KG1 (cell line): ENCODE measurements around the gene FBRSL1.
"Not testable (repeated sequence)": the region's sequence is repeated elsewhere in the genome, so short reads cannot be mapped to it uniquely, and the experiment has no call there.

Source experiments
- DNase-seq: peaks from one replicate; lab custom pipeline; 2025; lab: John Stamatoyannopoulos, UW

Gene FBRSL1

DNA sequence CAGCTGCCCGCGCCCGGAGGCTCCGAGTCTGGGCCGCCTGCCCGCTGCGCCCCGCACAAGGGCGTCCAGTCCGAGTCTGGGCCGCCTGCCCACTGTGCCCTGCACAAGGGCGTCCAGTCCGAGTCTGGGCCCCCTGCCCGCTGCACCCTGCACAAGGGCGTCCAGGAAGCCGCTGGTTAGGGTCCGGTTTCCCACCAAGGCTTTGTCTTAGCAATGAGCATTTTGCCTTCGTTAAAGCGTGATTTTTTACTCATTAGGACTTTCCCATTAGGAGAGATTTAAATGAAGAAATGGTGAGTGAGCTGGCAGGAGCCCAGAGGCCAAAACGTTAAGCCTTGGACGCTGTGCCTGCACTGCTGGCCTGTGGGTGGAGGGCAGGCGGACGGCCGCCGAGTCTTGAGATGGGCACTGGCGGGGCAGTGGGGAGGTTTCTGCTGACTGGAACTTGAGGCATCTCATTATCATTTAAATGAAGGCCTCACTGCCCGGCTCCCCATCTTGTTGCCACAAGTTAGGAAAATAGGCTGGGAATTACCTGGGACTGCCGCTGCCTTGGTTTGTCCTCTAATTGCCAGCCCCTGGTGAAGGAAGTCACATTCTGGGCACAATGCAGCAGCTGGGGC, 36.0 kb downstream of the FBRSL1 start:
- DNase-seq = no peak

DNA sequence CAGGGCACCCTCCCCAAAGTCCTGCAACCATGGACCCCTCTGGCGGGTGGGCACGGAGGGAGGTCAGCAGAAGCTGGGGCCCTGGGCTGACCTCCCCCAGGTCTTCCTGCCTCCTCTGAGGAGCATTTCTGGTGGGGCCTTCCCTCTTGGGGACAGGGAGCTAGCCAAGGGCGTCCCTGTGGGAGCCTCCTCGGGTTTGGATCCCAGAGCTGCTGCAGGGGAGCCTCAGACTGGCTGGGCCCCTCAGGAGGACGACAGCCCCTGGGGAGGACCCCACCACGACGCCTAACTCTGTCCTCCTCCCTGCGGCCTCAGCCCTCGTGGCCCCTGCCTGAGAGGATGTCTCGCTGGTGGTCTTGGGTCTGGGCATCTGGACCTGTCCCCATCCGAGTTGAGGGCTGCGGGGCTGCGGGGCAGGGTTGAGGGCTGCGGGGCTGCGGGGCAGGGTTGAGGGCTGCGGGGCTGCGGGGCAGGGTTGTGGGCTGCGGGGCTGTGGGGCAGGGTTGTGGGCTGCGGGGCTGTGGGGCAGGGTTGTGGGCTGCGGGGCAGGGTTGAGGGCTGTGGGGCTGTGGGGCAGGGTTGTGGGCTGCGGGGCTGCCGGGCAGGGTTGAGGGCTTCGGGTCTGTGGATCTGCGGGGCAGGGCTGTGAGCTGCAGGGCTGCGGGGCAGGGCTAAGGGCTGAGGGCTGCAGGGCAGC, 37.4 kb downstream of the FBRSL1 start:
- DNase-seq = no peak

DNA sequence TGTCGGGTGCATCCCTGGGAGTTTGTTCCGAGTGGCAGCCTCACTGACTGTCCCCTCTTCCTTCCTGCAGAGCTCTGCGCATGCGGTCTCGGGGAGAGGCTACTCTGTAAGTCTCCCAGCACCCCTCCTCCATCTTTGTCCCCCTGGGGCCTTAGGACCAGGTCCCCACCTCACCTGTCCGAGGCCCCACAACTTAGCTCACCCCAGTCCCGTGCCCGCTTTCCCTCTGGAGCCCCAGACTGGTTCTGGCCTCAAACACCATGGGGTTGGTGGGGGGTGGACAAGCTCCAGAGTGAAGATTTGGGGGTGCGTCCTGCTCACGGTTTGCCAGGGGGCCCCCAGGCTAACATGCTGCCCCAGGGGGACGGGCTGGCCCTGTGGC, 37.9 kb downstream of the FBRSL1 start:
- no peak for DNase-seq

DNA sequence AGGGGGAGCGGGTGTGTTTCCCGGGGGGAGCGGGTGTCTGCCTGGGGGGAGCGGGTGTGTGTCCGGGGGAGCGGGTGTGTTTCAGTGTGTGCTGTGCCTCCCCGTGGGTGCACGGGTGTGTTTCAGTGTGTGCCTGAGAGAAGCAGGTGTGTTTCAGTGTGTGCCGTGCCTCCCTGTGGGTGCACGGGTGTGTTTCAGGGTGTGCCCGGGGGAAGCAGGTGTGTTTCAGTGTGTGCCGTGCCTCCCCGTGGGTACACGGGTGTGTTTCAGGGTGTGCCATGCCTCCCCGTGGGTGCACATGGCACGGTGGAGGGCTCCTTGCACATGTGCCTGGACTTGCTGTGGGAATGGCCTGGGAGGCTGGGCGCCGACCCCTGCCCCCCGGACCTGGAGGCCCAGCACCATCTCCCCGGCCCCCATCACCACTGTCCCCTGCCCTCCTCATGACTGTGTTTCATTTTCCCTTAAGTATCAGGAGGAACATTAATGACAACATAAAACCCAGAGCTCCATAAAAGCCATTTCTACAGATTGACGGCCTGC, 38.7 kb downstream of the FBRSL1 start:
- DNase-seq = no peak

DNA sequence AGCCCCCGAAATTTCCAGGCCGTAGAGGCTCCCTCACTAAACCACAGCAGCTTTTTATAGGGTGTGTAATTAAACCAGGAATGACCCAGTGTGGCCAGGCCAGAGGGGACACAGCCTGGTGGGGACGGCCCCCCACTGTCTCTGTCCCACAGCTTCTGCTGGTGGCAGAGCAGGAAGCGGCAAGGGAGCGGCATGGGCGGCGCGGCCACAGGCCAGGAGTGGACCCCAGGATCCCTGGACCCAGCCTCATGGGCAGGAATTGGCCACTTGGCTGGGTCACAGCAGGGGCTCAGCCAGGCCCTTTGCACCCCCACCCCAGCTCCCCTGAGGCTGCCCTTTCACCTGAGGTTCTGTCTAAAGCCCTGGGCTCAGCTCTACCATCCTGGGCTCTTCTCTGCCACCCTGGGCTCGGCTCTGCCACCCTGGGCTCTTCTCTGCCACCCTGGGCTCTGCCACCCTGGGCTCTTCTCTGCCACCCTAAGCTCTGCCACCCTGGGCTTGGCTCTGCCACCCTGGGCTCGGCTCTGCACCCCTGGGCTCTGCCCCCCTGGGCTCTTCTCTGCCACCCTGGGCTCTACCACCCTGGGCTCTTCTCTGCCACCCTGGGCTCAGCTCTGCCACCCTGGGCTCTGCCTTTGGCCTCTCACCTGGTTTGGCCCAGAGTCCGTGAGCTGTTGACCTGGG, 39.3 kb downstream of the FBRSL1 start:
- DNase-seq = no peak

DNA sequence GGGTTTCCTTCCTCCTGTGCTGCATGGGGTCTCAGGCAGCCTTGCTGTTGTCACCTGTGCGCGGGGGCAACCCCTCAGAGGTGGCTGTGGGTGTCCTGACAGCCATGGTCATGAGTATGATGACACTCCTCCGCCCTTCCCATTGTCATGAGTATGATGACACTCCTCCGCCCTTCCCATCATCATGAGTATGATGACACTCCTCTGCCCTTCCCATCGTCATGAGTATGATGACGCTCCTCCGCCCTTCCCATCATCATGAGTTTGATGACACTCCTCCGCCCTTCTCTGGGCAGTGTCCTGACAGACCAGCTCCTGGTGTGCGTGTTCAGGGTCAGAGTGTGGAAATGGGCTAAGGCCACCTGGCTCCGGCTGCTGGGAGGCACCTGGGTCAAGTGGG, 40.0 kb downstream of the FBRSL1 start:
- DNase-seq = no peak

DNA sequence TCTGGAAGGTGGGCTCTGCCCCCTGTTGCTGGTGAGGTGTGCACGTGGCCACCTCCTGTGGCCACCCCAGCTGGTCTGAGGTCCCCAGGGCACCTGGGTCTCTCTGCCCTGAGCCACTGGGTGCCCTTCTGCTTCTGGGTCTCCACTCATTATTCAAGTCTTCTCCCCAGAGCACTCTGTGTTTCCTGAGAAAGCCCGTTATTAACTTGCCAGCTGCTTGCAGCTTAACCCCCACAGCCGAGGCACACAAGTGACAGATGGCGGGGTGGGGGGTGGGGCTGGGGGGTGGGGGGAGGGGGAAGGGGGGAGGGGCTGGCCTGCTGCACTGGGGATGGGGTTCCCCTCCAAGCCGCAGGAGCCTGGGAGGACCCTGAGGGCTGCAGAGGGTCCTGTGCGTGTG, 40.5 kb downstream of the FBRSL1 start:
- DNase-seq = no peak

DNA sequence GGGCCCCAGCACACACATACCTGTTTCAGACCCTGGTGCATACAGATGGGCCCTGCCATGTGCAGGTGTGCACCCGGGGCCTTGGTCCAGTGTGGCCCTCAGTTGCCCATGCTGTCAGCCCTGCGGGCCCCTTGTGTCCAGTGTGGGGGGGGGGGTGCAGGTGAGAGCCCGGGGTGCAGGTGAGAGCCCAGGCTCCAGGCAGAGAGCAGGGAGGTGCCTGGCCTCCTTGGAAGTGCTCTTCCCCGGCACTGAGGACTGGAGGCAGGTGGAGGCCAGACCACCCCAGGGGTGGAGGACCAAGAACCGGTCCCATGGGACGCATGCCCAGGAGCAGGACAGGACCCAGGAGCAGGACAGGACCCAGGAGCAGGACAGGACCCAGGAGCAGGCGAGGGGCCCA, 40.9 kb downstream of the FBRSL1 start:
- DNase-seq = no peak

DNA sequence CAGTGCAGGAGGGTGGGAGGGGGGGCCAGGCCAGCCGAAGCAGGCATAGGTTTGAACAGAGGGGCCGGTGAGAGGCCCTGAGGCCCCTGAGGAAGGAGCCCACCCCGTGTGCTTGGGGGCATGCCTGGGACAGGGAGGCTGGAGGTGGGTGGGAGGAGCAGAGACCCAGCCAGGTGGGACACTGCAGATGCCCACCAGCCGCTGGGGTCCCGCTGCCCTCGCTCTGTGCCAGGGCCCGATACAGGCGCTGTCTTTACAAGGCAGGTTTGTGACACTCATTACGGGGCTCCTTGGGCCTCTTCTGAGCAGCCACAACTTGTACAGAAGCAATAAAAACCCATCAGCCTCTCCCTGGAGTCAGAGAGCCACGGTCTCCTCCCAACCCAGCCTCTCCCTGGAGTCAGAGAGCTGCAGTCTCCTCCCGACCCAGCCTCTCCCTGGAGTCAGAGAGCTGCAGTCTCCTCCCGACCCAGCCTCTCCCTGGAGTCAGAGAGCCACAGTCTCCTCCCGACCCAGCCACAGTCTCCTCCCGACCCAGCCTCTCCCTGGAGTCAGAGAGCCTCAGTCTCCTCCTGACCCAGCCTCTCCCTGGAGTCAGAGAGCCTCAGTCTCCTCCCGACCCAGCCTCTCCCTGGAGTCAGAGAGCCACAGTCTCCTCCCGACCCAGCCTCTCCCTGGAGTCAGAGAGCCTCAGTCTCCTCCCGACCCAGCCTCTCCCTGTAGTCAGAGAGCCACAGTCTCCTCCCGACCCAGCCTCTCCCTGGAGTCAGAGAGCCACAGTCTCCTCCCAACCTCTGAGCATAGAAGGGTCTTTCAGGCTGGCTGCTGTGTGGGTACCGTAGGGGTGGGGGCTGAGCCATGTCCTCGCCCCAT, 43.0 kb downstream of the FBRSL1 start:
- DNase-seq = not testable (repeated sequence)

DNA sequence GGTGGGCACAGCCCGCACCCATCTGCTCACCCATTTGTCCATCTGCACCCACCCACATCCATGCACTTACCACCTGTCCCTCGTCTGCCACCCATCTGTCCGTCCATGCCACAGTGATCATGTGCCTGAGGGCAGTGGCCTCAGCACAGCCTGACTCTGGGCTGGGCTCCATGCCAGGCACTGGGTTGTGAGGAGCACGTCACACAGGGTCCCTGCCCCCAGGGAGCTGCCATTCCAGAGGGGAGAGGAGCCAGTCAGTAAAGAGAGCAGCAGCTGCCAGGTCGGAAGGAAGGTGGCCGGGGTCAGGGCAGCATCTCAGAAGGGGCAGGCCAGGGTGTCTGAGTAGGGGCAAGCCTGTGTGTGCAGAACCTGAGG, 43.6 kb downstream of the FBRSL1 start:
- DNase-seq = no peak

DNA sequence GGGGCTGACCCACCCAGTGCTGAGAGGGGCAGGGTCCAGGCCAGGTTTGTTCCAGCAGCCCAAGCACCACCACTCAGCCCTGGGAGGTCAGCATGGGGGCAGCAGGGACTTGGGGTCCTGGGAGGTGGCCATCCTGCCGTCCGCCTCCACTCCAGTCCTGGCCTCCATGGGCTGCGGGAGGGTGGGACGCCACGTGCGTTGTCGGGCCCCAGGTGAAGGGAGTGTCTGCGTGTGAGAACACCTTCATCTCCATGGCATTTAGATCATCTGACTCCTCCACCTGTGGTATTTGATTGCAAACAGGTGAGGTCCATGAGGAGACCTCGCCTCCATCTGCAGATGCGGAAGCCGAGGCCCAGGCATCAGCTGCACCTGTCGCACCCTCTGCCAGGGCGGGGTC, 44.1 kb downstream of the FBRSL1 start:
- DNase-seq = no peak

DNA sequence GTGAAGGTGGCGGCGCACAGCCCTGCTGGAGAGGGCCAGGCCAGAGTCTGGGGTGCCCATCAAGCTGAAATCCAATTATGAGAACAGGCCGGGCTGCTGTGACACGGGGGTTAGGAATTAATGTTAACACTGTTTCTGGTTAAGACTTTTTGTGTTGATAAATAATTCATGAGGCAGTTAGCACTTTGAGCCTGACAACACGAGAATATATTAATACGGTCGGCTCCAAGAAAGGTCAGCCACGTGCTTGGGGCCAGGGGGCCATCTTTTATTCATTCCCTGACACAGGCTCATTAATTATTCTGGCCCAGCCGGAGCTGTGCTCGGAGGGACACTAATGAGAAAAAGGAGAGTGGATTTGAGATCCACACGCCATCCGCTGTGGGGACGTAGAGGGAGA, 45.1 kb downstream of the FBRSL1 start:
- DNase-seq = no peak

DNA sequence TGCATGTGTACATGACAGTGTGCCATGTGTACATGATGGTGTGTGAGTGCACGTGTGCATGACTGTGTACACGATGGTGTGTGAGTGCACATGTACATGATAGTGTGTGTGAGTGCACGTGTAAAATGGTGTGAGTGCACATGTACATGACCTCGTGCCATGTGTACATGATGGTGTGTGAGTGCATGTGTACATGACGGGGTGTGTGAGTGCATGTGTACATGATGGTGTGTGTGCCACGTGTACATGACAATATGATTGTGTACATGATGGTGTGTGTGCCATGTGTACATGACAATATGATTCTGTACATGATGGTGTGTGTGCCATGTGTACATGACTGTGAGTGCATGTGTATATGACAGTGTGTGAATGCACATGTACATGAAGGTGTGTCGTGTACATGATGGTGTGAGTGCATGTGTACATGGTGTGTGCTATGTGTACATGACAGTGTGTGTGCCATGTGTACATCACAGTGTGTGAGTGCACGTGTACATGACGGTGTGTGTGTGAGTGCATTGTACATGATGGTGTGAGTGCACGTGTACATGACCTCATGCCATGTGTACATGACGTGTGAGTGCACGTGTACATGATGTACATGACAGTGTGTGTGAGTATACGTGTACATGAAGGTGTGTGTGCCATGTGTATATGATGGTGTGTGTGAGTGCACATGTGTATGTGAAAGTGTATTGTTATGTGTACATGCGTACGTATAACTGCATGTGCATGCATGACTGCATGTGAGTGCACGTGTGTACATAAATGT, 46.3 kb downstream of the FBRSL1 start:
- no peak for DNase-seq

DNA sequence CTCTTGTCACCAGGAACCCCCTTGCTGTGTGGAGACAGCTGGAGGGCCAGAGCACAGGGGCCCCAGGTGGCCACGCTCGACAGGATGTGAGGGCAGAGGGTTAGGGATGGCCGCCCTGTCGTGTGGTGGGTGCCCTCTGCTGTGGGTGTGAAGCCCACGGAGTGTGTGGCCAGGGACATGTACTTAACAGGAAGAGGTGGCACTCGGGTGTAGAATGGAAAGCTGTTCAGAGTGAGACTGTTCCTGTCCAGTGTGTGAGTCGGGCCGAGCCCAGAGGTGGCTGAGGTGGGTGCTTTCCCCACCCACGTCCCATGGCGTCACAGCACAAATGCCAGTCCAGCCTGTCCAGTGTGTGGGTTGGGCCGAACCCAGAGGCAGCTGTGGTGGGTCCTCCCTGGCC, 47.1 kb downstream of the FBRSL1 start:
- DNase-seq = no peak

DNA sequence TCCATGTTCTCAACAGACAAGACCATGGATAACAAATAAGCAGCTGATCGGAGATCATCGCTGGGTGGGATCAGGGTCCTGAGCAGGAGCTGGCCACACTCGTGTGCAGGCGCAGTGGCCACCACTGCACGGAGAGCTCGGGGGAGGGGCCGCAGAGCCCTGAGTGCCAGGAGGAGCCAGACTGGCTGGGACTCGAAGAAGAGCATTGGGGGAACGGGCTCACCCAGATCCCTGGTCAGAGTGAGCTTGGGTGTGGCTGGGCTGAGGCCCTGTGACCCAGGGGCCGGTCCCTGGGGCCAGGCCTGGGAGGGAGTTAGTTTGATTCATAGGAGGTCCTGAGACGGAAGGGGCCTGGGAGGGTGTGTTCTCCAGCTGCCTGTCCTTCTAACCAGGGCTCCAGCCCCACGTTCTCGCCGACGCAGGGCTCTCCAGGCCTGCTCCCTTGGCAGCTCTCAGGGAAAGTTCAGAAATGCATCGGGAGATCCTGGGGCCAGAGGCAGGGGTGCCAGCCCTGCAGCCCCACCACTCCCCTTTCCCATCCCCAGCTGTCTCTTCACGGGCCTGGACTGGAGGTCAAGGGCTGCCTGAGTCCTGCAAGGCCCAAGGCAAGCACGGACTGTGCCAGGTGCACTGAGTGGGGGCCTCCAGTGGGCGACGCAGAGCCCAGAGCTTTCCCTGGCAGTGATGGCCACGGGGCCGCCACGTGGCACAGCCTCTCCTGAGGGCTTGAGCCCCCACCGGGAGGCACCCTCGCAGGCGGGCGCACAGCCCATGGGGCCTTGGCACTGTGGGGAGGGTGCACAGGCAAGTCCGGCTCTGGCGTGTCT, 48.1 kb downstream of the FBRSL1 start:
- DNase-seq = no peak

DNA sequence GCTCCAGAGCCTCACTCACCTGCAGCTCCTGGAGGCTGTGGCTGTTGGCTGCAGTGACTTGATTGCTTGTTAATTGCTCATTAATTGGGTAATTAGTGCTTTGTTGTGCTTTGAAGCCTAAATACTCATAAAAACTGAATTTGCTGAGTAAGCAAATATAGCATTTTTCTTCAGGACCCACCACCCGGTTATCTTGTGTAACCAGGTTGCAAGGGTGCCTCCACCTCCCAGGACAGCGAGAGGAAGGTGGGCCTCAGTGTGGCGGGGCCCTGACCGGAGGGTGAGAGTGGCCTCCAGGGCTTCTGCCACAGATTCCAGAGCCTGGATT, 48.7 kb downstream of the FBRSL1 start:
- no peak for DNase-seq

DNA sequence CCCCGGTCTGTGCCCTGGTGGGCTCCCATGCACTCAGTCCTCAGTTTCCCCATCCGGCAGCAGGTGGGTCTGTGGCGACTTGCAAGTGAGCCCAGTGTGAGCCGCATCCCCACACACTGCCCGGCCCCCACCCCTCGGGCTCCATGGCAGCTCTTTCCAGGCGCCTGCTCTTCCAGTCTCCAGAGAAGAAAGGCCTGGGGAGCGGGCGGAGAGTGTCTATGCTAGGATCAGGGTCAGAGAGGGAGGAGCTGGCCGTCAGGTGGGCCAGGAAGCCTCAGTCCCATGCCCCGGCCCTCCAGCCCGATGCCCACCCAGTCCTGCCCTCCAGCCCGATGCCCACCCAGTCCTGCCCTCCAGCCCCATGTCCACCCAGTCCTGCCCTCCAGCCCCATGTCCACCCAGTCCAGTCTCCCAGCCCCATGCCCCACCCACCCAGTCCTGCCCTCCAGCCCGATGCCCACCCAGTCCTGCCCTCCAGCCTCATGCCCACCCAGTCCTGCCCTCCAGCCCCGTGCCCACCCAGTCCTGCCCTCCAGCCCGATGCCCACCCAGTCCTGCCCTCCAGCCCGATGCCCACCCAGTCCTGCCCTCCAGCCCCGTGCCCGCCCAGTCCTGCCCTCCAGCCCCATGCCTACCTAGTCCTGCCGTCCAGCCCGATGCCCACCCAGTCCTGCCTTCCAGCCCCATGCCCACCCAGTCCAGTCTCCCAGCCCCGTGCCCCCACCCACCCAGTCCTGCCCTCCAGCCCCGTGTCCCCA, 49.2 kb downstream of the FBRSL1 start:
- no peak for DNase-seq

DNA sequence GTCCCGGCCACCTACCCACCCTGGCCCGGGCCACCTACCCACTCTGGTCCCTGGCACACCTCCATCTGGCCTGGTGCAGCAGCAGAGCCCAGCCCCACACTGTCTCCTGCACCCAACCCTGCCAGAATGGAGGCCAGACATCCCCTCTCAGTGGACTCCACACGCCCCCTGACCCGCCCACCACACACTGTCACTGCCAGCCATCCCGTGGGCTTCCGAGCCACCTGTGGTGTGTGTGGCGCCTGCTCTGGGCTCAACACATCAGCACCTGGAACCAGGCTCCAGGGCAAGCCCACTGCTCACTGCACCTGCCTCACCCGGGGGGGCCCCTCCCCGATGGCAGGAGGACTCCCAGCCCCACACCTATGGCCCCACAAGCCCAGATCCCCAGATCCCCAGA, 50.5 kb downstream of the FBRSL1 start:
- no peak for DNase-seq

DNA sequence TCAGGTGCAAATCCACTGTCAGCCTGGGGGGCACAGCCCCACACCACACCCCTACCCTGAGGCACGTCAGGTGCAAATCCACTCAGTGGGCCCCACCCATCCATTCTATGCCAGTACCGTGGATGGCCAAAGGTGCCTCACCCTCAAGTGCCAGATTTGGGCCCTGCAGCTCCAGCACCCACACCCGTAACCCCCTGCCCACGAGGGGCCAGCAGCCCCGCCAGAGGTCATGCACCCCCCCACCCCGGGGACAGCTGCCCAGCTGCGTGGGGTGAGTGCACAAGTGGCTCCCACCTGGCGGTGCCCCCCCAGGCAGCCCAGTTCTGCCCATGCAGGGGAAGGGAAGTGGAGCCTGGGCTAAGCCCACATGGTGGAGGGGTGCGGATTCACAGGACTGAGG, 51.2 kb downstream of the FBRSL1 start:
- DNase-seq = no peak

DNA sequence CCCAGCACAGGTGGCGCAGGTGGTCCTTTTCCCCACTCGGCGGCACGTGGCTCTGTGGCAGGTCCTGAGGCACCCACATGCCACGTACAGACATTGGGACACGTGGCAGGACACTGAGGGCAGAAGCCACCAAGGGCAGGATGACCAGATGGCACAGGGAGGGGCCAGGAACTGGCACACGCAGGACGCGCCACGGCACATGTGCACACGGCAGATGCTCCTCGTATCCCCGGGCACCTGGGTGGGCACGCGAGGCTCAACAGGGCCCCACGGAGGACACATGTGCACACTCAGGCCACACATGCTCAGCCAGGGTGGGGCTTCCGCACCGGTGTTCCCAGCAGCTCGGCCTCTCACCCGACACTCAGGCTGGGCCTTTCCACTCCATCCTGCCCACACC, 52.0 kb downstream of the FBRSL1 start:
- DNase-seq = no peak
